ENCODE results near the gene PATE1. TPM values are rescaled to one million over a fixed set of nuclear protein-coding genes. Genes with fewer than 3 reads are reported as not detected.

The PATE1 gene
- polyA plus RNA-seq, 3 donors = not detected

DNA sequence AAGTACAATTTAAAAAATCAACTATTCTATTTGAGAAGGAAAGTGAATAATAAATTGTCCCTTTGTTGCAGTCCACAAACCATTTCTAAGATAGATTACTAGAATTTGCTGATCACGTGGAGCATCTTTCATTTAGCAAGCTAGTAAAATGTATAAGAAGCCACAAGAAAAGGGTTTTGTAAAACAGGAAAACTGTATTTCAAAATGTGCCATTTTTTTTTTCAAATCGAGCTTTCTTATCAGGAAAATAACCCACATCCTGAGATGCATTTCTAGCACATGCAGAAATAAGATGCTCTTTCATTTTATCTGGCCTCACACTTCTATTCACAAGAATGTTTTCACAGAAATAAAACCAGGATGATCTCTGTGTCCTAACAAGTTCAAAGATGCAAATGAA is 38.6 kb downstream of the PATE1 start:
- Histone ChIP-seq H4K20me1 (ENCODE audit: insufficient read depth, low read length) (no peaks in the 10 kb centered on the region), H3K9me3 (replicated peaks in 1 of 2; ENCODE audit: control insufficient read depth in 1 of 2, insufficient read depth in 1 of 2, low read length in 2 of 2) (no peaks in the 10 kb centered on the region), H2AFZ (ENCODE audit: insufficient read depth, low read depth, low read length, poor library complexity, severe bottlenecking) (no peak overlapping the region), H3K27me3 (ENCODE audit: control insufficient read depth in 2 of 2, insufficient read depth in 2 of 2, low read length in 2 of 2) (no peaks in the 10 kb centered on the region), H3K36me3 (replicated peaks in 1 of 2; ENCODE audit: control insufficient read depth in 1 of 2, insufficient read depth in 2 of 2, low read length in 2 of 2) (no peaks in the 10 kb centered on the region), H3K4me1 (ENCODE audit: control insufficient read depth in 1 of 2, insufficient read depth in 2 of 2, low read length in 2 of 2) (no peaks in the 10 kb centered on the region), H3K79me2 (ENCODE audit: insufficient read depth, low read length) (no peaks in the 10 kb centered on the region), H3K27ac (ENCODE audit: low read depth in 1 of 2, low read length in 2 of 2) (no peak overlapping the region), H3K4me3 (replicated peaks in 1 of 3; ENCODE audit: low read depth in 2 of 3, low read length in 3 of 3) (no peak overlapping the region), H3K9ac (ENCODE audit: insufficient read depth, low read length, poor library complexity, severe bottlenecking) (no peak overlapping the region), H3K4me2 (replicated peaks; ENCODE audit: extremely low read depth, low read length, poor library complexity, severe bottlenecking) (no peak overlapping the region)
- Mint-ChIP-seq H3K27me3 (ENCODE audit: low read depth in 3 of 3) (no peaks in the 10 kb centered on the region), H3K27ac (no peak overlapping the region), H3K36me3 (no peaks in the 10 kb centered on the region), H3K4me3 (no peak overlapping the region), H3K9me3 (peaks cover 0 to 11% (median 4%) of the 10 kb centered on the region in 7 donors), H3K4me1 (no peaks in the 10 kb centered on the region)
- intact Hi-C loops (cut with micrococcal nuclease) = no loop called here
- no peak for DNase-seq
- TF ChIP-seq, protein P1, sequence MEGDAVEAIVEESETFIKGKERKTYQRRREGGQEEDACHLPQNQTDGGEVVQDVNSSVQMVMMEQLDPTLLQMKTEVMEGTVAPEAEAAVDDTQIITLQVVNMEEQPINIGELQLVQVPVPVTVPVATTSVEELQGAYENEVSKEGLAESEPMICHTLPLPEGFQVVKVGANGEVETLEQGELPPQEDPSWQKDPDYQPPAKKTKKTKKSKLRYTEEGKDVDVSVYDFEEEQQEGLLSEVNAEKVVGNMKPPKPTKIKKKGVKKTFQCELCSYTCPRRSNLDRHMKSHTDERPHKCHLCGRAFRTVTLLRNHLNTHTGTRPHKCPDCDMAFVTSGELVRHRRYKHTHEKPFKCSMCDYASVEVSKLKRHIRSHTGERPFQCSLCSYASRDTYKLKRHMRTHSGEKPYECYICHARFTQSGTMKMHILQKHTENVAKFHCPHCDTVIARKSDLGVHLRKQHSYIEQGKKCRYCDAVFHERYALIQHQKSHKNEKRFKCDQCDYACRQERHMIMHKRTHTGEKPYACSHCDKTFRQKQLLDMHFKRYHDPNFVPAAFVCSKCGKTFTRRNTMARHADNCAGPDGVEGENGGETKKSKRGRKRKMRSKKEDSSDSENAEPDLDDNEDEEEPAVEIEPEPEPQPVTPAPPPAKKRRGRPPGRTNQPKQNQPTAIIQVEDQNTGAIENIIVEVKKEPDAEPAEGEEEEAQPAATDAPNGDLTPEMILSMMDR (IDR thresholded peaks at IDR 0.05) = no peak
- 0% methylated on average over 1 of the region's 2 CpGs for WGBS (ENCODE audit: insufficient coverage)

- Histone ChIP-seq H3K9ac (ENCODE audit: insufficient read depth, low read length, poor library complexity, severe bottlenecking) (no peak within 1 kb of the TSS), H4K20me1 (ENCODE audit: insufficient read depth, low read length) (no peaks in the 10 kb centered on the region), H3K9me3 (replicated peaks in 1 of 2; ENCODE audit: control insufficient read depth in 1 of 2, insufficient read depth in 1 of 2, low read length in 2 of 2) (no peaks in the 10 kb centered on the region), H3K4me2 (replicated peaks; ENCODE audit: extremely low read depth, low read length, poor library complexity, severe bottlenecking) (no peak within 1 kb of the TSS), H3K27ac (ENCODE audit: low read depth in 1 of 2, low read length in 2 of 2) (no peak within 1 kb of the TSS), H3K4me1 (ENCODE audit: control insufficient read depth in 1 of 2, insufficient read depth in 2 of 2, low read length in 2 of 2) (no peaks in the 10 kb centered on the region), H2AFZ (ENCODE audit: insufficient read depth, low read depth, low read length, poor library complexity, severe bottlenecking) (no peak within 1 kb of the TSS), H3K79me2 (ENCODE audit: insufficient read depth, low read length) (no peaks in the 10 kb centered on the region), H3K4me3 (replicated peaks in 1 of 3; ENCODE audit: low read depth in 2 of 3, low read length in 3 of 3) (no peak within 1 kb of the TSS), H3K36me3 (replicated peaks in 1 of 2; ENCODE audit: control insufficient read depth in 1 of 2, insufficient read depth in 2 of 2, low read length in 2 of 2) (no peaks in the 10 kb centered on the region), H3K27me3 (ENCODE audit: control insufficient read depth in 2 of 2, insufficient read depth in 2 of 2, low read length in 2 of 2) (no peaks in the 10 kb centered on the region)
- intact Hi-C loops (cut with micrococcal nuclease) = no loop called here
- Mint-ChIP-seq H3K27ac (no peak within 1 kb of the TSS), H3K4me3 (no peak within 1 kb of the TSS), H3K4me1 (no peaks in the 10 kb centered on the region), H3K27me3 (ENCODE audit: low read depth in 3 of 3) (peaks cover 0 to 3% (median 0%) of the 10 kb centered on the region in 3 donors), H3K9me3 (peaks cover 0 to 10% (median 2%) of the 10 kb centered on the region in 7 donors), H3K36me3 (no peaks in the 10 kb centered on the region)
- 0% methylated on average over 1 of the region's 2 CpGs for WGBS (ENCODE audit: insufficient coverage)
- no peak for DNase-seq
- TF ChIP-seq, protein P1 (IDR thresholded peaks at IDR 0.05) = no peak
Measured at GRCh38 chr11:125787827-125788226, 41.7 kb downstream of the PATE1 start, which contains the start of gene PATE3. Gene PATE3, plus strand, starts transcription at chr11:125788127. Its CDS starts 25 bp downstream, at chr11:125788152.

Measured in CD14-positive monocyte (primary cell).